Fibroblast of skin of right quadriceps (primary cell): ENCODE results near the gene F13A1.
"Not testable (repeated sequence)": the region's sequence is repeated elsewhere in the genome, so short reads cannot be mapped to it uniquely, and the experiment has no call there.

Source experiments
- DNase-seq: peaks from one replicate; pipeline ENCODE4 v3.0.0-alpha.2; 2013

The F13A1 gene

DNA sequence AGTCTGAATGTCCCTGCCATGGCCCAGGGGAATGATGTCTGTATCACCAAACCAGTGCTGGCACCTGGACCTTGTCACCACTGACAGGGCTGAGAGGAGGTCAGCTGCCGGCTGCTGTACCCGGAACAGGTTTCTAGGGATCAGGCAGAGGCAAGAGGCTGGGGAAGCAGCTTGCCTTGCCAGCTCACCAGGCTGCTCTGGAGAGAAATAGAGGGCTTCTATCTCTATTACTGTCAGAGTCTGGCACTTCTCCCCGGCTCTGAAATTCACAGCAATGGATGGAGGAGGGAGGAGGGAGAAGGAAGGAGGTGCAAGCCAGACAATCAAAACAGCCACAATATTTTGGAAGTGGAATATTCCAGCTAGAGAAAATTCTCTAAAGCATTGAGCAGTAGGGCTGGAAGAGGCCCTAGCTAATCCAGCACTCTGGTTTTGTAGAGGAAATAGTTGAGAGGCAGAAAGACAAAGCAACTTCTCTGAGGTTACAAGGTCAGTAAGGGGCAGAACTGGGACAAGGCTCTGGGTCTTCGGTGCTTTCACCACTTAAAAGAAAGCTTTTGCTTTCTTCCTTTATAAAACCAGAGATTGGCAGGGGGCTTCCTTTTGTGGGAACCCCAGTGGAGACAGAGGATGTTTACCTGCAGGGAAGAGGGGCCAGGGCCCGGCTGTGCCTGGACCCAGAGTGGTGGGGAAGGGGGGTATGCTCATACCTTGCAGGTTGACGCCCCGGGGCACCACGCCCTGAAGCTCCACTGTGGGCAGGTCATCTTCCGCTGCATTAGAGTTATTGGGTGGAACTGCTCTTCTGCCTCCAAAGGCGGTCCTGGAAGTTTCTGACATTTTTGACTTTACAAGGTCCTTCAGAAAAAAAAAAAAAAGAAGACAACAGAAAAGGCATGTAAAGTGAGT lies 2.4 kb downstream of the F13A1 start:
- DNase-seq, result no peak

DNA sequence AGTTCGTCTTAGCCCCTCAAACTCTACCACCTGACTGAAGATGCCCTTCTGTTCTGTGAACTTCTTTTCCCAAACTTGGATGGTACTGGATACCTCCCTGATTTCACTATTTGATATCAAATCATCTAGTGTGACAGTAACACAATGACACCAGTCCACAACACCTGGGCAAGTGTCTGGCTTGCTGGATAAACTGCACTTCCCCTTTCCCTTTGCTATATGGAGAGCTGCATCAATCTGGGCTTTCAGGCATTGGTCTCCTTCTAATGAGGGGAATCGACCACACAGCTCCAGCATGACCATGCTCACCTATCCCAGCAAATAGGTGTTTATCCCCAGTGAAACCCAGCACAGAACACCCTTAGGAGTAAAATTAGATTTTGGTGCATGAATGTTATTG lies 3.1 kb downstream of the F13A1 start:
- no peak for DNase-seq

DNA sequence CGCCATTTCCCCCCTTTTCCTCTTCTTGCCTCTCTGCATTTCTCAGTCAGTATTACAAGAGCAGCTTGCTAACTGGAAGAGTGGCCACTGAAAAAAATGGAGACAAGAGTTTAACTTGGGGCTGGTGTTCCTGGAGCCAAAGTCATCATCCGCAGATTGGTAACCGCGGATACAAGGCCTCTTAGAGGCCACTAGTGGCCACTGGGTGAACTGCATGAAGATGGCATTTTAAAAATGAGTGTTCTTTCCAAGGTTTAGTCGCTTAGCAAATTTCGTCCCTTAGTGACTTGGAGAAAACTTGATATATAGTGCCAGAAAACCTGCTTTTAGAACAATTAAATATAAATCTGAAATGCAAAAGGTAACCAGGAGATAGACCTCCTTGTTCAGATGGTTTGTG lies 4.8 kb downstream of the F13A1 start:
- DNase-seq, result peak; percentile 46

DNA sequence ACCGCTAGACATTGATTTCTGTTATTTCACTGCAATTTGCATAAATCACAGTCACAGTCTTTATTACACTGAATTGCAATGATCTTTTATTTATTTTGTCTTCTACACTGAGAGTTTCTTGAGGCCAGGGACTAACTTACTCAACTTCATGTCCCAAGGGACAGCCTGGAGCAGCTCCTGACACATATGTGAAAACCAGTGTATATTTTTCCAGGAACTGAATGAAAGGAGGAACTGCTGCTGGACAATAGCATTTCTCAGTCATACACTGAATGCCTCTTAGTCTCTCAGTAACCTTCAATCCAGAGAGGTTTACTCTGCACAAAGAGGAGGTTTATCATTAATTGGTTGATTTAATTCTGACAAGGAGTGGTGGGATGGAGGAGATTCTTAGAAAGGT lies 5.9 kb downstream of the F13A1 start:
- peak; percentile 32 for DNase-seq

DNA sequence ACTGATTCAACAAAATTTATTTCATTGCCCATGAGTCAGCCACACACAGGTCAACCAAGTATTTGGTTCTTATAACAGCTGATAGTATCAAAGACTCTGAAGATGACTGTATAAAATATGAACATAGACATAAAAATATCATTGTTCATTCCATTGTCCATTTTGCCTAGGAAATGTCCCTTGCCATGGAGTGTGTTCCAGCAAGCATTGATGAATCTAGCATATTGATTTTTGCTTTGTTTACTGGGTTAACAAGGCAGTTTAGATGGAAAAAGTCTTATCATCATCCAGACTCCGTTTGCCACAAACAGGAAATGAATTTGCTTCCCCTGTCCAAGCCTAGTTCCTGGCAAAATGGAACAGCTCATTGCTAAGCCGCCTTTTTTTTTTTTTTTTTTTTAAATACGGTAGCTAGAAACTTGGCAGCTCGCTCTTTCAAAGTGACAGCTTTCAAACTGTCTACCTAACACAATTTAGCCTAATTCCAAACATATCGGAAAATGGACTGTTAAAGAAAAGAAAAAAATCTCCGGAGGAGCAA lies 7.5 kb downstream of the F13A1 start:
- no peak for DNase-seq

DNA sequence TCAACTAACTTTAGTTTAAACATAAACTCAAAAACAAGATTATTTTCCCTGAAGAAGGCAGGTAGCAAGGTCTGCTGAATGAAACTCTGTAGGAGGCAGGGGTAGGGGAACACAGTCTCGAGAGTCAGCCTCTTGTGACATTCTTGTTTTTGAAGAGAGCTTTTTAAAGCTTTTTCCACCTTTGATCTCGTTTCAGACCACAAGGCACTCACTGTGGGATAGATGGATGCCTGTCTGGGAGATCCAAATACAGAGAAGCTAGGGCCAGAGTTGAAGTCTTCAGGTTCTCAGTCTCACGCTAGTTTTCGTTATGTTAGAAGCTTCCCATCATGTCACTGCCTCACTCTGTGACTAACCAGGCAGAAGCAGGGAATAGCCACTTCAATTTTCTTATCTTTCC lies 14.9 kb downstream of the F13A1 start:
- DNase-seq, result no peak

DNA sequence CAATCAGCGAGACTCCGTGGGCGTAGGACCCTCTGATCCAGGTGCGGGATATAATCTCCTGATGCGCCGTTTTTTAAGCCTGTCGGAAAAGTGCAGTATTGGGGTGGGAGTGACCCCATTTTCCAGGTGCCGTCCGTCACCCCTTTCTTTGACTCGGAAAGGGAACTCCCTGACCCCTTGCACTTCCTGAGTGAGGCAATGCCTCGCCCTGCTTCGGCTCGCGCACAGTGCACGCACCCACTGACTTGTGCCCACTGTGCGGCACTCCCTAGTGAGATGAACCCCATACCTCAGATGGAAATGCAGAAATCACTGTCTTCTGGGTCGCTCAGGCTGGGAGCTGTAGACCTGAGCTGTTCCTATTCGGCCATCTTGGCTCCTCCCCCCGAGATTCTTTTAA lies 20.1 kb downstream of the F13A1 start:
- DNase-seq, result not testable (repeated sequence)

DNA sequence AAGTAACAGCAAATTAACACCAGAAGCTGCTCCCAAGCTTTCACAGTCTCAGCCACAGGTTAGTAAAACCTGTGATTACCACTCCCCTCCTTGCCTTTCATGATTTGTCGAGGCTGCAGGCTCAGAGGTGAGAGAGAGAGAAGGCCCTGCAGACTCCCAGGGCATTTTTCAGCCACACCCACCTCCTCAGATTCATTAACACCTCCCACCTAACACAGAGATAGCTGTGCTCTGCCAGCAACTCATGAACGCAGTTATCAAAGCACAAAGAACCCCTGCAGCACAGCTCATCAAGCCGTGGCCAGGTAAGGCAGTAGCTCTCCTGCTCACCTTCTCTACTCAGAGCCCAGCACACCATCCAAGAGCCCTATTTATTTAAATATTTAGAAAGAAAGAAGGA lies 27.1 kb downstream of the F13A1 start:
- no peak for DNase-seq

DNA sequence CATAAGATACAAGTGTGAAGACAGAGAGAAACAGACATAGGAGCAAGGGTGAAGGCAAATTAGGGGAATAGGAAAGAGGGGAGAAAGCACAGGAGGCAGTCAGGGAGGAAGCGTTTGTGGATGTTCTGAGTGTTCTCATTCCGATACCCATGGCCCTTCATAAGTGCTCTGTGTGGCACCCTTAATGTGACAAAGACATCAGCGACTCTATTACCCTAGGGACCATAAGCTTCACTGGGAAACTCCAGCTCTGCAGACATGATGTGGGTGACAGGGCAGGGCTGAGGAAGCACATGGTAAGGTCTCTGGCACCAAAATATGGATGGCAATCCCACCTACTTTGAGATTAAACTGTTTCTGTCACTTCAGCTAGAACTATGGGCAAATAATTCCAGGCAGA lies 33.0 kb downstream of the F13A1 start:
- DNase-seq, result no peak

DNA sequence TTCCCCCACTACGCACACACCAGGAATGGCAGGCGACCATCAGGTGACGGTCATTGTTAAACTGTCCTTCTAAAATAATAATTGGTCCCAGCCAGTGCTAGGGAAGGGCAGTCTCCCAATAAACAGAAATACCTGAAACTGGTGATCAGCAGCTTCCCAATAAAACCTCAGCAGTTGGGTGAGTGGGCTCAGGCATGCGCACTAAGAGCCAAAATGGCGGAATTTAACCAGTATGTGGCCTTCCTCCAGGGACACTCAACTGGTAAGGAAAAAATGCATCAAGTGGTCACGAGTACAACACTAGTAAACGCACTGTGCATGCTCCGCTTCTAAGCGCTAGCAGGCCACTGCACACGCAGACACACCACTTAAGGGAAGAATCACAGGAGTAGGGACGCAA lies 34.8 kb downstream of the F13A1 start:
- DNase-seq, result no peak

DNA sequence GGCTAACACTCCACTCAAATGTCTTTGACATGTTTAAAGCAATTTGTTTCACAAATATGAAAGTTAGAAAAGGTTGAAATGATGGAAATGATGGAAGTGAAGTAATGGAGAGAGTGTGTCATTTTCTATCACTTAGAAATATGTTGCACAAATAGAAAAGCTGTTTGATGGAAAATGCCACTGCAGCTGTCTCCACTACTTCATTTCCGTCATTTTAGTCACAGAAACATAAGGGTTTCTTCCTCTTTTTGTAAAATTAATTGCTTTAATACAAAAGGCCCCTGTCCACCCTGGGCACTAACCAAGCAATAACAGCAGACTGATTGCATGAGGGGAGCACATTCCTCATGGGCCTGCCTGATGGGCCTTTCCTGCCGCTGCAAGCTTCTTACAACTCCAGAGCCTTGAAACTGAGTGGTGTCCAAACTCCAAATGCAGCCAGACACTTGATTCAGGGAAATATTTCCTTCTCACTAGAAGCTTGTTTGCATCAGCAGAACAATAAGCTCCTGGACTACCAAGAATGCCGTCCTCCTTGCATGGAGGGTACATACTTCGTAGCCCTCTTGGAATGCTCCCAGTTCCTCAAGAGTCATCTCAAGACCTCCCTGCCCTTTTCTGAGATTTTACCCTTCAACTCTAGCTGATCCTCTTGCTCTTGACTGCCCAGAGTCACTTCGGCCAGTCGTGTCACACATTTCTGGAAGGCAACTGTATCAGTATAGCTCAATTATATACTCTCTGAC lies 36.1 kb downstream of the F13A1 start:
- DNase-seq, result no peak

DNA sequence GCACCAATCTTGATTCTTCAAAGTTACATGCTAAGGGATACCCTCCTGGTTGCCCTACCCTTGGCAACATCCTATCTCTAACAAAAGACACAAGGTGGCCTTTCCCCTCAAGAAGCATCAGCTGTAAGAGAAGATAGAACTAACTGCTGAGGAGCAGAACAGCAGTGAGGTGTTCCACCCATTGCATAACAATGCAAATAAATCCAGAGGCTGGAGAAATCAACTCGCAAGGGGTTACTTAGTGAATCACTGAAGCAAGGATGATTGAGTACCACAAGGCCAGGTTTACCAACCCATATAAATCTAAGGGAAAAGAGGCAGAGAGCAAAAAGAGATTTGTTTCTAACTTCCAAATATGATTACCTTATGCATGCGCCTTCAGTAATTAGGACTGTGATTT lies 36.7 kb downstream of the F13A1 start:
- DNase-seq, result no peak

DNA sequence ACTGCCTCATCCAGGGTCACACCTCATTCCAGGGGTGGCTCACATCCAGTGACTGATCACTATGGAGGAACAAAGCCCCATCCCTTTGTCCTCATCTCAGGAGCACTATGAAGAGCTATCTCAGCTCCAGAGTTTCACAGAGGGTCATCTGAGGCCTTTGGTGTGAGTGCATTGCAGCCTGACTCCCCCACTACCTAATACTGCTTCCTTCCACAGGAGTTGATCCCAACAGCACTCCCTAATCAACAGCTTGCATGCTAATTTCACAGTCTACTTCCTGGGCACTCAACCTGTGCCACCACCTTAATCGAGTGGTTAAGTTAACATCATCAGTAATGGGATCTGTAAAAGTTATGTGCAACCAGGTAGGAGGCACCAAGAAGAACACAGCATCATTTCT lies 37.7 kb downstream of the F13A1 start:
- DNase-seq, result no peak

DNA sequence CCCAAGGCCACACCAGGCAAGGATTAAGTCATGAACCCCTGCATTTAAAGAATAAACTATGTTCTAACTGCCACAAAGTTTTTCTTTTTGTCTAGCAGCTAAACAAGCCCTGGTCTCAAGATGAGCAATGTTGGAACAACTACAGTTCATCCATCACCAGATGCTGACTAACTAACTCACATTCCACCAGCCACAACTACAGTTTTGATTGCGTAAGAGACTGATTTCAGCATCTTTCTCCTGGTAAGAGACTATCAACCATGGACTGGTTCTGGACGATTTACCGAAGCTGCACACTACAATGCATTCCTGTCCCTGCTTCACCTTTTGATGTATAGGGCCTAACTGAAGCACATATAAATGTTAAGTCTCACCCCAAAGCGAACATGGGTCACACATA lies 43.0 kb downstream of the F13A1 start:
- DNase-seq, result peak; percentile 89

DNA sequence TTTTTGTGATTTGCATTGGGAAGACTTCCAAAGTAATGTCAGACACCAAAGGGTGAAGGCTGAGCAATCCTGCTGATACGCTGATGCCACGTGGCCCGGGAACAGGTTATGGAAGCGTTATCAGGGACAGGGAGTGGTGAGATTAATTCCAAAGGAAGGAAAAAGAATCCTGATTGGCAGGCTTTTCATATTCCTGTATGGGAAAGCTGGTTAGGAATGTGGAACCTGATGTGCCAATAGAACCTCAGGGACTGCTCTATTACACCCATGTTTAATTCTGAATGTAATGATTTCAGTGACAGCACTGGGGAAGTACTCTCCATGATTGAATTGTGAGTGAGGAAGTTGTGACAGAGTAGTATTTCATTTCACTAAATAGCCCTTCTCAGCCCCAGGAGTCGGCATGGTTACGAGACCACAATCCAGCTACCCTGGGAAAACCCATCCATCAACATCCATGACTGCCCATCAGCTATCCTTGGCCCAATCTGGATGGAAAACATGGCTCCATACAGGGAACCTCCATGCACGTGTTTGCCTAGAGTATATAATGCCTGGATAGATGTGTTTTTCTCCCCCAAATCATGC lies 49.4 kb downstream of the F13A1 start:
- no peak for DNase-seq

DNA sequence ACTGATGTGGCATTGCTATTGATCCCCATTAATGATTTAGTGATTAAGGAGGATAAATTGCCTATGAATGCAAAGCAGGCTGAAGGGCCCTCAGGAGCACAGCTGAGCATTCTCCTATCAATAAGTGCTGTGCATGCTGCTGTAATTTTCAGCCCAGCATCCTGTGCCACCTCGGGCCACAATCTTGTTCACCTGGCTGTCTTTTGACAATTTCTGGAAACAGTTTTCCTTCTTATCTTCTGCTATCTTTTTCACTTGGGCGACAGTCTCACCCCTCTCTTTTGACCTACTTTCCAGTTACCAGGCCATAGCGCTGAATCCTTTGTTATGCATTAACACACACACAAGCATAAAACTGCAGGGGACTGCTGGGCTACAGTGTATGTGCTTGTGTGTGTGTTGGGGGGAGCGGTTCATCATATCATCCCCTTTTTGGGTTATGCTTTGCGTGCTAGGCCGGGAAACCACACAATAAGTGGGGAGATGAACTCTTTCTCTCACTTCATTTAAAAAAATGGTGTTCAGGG lies 60.2 kb downstream of the F13A1 start:
- no peak for DNase-seq

DNA sequence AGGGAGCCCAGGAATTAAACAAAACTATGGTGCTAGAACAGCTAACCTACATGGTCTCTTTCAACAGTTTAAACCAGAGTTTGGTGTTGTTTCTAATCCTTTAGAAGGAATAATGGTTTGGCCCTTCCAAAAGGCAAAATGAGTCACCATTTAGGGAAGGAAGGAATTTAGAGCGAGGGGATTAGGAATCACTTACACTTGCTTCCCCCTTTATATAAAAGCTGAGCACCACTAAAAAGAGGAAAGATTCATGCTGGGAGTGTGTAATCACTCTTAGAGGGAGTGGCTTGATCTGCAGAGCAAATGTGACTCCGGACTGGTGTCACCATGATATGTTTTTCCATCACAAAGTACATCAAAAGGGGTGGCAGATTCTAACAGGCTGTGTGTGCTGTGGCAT lies 63.6 kb downstream of the F13A1 start:
- peak; percentile 45 for DNase-seq

DNA sequence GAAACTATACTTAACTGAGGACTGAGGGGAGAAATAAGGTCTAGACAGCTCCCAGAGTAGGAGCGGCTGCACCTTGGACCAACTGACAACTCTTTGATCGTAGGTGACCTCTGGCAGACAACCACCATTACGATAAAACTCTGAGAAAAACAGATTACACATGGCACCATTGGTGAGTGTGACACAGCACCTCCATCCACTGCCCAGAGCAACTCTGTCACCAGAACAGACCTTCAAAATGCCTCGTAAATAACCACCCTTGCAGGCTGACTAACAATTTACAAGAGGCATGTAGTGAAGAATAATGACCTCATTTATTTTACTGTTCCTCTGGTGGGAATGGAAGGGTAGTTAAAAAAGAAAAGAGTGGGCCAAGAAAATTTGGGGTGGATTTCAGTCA lies 64.2 kb downstream of the F13A1 start:
- no peak for DNase-seq

DNA sequence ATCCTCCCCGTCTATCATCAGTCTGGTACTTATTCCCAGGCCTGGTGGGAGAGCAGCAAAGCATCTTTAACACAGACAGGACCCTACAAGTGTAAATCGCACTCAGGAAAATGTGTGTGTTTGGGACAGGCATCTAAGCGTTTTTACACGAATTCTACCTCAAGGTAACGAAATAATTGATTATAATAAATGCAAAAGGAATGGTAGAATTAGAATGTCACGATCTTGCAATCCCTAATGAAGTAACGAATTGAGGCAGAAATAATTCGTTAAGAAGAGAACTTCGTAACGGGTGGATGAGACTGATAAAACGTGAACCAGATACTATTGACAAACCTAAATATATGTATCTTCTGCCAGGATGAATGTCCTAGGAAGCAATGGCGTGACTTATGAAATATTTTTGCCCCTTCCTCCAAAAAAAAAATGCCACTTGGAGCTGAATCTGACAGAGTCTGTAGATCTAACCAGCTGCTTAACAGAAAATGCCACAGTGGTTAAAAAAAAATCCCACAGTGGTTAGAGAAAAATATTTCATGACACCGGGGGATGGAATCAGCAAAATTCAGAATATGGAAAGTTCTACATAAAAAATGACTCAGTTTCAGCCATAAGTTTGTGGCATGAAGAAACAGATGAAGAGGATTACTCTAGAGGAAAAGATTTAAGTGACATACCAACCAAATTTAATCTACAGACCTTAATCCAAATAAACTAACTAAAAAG lies 68.7 kb downstream of the F13A1 start:
- DNase-seq, result peak; percentile 63

DNA sequence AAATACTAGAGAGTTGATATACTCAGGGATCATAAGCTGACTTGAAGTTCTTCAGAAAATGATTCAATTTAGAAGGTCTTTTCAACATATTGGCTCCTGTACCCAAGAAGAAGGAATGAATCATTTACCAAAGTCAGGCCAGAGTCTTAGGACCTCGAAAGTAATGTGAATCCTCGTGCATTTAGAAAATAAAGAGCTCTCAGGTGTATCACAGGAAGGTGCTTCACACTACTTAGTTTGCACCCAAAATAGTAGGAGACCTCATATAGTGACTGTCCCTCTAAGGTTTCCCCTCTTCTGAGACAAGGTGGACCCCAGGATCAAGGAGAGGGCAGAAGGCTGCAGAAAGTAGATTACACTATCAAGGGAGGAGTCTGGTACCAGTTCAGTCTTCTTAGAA lies 71.8 kb downstream of the F13A1 start:
- no peak for DNase-seq

DNA sequence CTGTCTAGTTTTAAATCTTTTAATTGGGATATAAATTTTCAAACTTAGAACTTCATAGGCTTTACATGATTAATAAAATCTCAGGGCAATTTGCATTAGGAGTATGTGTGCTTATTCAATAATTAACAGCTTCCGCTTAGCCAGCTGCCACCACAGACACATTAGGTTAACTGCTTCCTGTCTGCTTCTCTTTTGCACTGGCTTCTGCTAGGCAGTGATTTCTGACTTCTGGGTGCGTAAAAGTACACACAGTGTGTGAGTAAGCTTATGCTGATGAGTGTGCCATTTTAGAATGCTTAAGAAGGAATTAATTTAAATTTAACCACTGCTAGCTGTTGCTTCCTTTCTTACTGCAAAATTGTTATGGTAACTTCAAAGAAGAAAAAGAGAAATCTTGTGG lies 73.9 kb downstream of the F13A1 start:
- DNase-seq, result peak; percentile 71

DNA sequence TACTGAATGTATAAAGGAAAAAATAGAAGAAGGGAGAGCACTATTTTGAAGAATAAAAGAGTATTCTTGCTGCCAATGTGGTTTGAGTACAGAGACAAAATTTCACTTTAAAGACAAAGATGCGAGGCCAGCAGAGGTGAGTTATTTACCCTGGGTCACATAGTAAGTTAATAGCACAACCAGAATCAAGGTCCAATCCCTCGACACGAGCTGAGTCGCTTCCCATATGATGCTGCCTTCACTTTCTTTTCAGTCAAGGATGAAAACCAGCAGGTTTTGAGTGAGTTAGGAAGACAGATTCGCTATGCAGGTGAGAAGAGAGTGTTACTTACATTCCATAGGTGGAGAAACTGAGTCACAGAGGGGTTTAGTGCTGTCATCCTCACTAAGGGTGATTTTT lies 75.8 kb downstream of the F13A1 start:
- no peak for DNase-seq

DNA sequence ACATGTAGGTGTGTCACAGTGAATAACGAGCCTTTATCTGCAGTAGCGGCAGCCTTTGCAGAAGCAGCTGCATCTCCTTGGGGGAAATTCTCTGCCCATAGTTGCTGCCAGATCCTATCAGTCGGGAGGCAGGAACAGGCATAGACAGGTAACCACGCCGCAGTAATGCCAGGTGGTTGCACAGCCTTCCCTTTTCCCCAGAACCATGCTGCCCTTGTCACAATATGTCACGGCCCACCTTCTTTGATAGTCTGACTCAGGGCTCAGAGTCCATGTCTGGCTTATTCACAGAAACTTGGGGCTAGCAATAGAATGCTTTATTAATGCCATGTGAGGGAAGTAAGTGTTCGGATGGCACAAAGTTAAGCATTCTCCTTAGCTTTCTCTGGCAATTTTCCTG lies 76.6 kb downstream of the F13A1 start:
- no peak for DNase-seq
